Measurements from ENCODE around the gene LY6G5B.
A peak's percentile ranks its signal among the peaks of the same experiment; 100 is the strongest.
"Not testable (repeated sequence)": the region's sequence is repeated elsewhere in the genome, so short reads cannot be mapped to it uniquely, and the experiment has no call there.

The LY6G5B gene

DNA sequence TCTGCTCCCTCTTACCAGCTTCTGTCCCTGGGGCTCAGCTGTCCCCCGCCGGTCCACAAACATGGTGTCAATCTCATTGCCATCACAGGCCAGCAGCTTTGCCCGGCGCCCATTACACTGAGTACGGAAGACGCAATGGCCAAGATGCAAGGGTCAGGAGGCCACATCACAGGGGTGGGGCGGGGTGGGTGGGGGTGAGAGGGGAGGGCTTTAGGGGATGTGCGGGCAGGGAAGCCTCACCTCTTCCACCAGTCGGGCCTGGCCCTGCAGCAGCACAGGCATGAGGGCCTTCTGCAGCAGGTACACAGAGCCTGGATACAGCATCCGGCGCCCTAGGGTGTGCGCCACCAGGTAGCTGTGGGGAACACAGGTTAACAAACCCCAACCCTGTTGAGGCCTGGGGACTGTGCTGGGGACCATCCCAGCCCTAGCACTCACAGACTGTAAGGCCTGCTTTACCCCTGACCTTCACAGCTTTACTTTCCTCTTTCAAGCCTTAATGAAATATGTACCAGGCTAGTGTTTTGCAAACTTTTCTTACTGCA, 21.9 kb downstream of the LY6G5B start:
- DNase-seq: no peak

DNA sequence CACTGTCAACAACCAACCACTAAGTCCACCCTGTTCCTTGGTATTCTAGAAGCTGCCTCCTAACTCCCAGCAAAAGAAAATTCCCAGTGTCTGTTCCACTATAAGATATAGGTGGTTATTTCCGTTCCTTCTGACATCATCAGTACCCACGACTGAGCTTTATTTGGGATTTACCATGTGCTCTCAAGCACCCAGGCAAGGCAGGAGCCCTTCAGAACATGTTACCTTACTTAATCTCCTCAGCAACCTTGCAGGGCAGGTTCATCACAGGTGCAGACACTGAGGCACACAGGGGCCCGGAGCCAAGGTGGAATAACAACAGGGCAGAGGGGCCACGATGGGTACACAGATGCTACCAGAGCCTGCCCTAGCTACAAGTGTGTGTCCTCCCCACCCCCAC, 22.6 kb downstream of the LY6G5B start:
- no peak for DNase-seq

DNA sequence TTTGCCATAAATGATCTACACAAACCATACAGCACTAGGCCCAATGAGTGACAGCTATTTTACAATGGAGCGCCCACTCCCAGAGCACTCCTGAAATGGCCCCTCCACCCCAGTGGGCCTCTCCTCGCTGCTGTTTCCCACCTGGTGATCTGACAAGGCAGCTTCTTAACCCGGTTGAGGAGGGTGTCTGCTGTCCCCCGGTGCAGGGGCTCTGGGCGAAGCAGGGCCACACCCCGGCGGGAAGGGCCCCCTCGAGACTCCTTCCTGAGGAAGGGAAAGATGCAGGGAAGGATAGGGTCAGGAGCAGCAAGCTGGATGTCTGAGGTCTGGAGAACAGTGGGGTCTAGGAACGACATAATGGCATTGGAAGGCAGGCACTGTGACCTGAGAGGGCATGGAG, 23.1 kb downstream of the LY6G5B start:
- DNase-seq: no peak

DNA sequence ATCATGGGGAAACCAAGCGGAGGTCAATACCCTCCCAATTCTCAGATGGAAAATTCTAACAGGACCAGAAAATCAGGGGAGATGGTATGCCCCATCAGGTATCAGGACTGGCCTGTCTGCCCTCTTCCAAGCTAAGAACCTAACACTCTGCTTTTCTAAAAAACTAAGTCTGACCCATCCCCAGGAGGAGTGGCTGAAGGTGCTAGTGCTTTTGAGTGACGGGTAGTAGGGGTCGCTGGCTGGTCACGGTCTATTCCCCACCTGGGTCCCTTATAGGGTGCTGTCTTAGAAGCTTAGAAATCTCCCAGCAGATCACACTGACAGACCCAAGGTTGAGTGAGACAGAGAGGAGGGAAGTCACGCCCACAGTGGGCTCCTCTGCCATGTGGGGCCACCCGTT, 23.8 kb downstream of the LY6G5B start:
- DNase-seq: no peak

DNA sequence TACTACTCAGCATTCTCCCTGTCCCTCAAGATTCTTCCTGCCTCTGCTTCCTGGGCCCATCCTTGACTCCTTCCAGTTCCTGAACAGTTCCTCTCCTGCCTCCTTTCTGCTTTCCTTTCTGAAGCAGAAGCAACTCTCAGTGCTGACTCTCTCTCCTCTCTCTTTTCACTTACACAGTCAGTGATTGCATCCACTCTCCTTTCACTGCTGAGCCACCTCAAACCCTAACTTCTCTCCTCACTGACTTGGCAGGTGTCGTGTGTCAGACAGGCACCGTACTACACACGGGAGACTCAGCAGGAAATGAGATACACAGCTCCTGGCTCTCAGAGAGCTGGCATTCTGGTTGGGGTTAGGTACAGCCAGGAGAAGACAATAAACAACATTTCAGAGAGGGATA, 27.8 kb downstream of the LY6G5B start:
- no peak for DNase-seq

DNA sequence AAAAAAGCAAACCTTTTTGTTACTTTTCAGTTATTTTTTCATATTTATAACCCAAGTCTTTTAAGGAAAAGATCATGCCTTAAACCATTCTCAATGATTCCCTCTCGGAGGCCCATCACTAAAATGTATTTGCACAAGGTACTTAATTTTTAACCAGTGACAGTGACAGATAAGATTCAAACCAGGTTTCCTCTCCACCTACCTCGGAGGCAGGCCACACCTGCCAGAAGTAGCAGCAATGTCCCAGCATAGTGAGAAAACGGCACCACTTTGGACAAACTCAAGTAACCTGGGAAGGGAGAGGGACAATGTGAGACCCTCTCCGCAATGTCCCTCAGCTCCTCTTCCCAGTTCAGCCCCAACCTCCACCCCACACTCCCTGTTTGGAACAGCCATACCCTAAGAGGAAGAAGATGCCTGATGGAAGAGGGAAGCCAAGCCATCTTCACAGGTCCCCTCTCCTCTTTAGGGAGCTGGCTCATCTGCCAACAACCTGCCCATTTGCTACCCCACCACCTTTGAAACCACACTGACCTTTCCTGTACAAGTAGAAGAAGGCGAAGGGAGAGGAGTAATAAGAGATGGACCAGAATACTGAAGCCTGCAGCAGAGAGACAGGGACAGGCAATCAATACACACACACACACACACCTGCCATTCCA, 31.1 kb downstream of the LY6G5B start:
- DNase-seq: no peak

DNA sequence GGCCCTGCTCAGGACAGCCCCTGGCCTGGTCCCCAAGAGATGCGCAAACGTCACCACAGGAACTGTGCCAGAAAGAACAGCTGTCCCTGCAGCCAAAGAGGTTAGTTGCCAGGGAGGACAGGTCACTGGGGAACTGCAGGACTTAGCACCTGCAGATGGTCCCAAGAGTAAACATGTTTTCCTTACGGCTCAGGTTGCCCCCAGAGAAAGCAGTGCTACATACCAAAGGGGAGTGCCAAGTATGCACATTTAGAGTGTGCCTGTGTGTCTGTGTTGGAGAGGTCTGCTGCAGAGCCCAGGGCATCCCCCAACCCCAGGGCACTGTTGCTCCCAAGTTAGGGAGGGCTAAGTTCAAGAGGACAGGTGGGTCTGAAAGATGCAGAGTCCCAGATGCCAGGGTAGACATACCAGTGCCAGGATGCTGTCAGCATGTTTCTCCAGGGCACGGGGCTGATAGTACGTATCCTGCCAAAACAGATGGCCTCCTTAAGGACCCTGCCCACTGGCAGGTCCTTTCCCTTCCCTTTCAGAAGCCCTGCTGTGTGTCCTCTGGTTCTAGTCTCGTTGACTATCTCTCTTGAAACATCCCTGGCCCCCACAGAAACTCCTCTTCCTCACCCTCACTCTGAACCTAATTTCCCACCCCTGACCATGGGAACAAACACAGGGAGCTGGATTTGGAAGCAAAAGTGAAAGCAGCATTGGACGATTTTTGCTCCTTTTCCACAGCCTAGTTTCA, 32.1 kb downstream of the LY6G5B start:
- no peak for DNase-seq

DNA sequence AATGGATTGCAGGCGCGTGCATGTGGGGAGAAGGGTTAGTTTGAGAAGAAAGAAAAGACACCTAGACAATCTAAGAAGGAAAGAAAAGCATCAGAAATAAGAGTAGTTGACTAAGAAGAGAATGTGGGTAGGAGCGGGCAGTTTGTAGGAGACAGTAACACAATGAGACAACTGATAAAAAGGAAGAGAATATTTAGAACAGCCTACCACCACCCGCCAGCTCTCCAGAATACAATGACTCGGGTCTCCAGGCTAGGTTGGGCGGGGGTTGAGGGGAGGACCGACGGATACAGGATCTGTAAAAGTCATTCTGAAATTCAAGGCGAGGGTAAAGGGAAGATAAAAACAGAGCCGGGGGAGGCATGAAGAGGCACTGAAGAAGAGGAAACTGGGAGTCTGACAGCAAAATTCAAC, 32.6 kb downstream of the LY6G5B start:
- no peak for DNase-seq

DNA sequence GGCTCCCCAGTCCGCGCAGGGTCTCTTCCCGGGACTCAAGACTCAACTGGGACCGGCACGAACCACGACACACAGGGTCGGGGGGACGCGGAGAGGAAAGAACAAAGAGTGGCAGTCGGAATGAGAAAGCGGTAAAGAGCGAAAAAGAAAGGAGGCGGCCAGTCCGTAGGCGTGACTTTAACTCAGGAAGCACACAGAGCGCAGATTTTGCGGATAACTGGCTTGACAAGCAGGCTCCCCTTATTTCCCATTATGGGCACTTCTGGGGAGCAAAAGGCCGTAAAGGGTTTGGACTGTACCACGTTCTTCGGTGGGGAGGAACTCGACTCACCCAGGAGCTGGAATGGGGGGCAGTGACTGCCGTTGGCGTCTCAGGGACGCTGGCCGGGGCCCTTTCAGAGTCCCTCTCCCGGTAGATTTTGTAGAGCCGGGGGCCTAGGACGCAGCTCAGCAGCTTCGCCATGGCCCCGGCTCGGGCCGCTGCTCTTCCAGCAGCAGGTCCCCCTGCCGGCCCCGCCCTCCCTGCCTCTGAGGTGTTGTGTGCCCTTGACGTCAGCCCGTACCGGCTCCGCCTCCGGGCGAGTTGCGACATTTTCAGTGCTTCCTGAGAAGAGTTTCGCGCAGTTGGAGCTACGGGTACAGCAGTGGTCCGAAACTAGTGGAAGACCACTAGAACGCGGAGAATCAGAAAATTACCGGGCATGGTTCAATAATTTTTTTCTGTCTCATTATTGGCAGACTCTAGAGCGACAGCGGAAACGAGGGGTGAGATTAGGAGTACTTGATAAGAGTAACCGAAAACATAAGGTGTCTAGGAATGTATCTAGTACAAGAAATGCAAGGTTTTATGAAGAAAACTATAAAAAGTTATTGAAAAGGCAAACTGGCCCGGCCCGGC, 33.3 kb downstream of the LY6G5B start, which contains the start of gene ABHD16A:
TSS of gene ABHD16A (minus strand) at position 506 of the 898 bp plus-strand sequence. CDS start at position 463, 43 bp downstream.
- DNase-seq: peak; percentile 99

DNA sequence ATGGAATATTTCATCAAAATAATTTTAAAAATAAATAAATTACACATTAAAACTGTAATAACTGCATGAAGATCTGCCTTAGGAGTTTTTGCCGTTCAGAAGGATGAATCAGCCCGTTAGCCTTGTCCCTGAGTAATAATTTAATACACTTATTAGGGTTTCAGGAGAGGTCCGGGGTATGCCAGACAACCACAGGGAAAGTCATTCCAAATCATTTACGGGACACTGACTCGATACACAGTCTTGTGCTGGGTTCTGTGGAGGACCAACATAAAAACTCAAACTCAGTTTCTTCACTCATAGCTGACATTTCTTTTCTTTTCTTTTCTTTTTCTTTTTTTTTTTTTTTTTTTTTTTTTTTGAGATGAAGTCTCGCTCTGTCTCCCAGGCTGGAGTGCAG, 36.2 kb downstream of the LY6G5B start:
- no peak for DNase-seq

DNA sequence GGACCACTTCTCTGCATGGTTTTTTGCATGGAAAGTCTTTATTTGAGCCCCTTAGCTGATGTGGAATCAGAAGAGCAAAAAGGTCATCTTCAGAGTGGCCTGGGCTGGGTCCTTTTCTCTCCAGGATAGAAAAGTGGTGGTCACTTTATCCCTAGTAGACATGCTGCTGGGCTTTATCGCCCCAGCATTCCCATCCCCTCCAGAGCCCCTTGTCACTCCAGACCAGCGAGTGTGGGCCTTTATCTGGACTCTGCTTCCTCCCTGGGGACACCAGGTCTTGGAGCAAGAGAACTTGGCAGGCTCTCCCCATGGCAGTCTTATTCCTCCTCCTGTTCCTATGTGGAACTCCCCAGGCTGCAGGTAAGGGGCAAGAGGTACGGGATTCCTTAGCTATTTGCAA, 36.8 kb downstream of the LY6G5B start, which contains the start of gene LY6G6F:
TSS of gene LY6G6F (plus strand) at position 268 of the 400 bp plus-strand sequence. CDS start at position 309, 41 bp downstream.
- DNase-seq: no peak

DNA sequence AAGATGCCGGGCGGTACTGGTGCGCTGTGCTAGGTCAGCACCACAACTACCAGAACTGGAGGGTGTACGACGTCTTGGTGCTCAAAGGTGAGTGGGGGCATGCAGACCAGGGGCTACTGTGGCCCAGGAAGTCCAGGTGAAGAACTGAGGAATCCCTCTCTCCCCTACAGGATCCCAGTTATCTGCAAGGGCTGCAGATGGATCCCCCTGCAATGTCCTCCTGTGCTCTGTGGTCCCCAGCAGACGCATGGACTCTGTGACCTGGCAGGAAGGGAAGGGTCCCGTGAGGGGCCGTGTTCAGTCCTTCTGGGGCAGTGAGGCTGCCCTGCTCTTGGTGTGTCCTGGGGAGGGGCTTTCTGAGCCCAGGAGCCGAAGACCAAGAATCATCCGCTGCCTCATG, 37.9 kb downstream of the LY6G5B start:
- DNase-seq: no peak

DNA sequence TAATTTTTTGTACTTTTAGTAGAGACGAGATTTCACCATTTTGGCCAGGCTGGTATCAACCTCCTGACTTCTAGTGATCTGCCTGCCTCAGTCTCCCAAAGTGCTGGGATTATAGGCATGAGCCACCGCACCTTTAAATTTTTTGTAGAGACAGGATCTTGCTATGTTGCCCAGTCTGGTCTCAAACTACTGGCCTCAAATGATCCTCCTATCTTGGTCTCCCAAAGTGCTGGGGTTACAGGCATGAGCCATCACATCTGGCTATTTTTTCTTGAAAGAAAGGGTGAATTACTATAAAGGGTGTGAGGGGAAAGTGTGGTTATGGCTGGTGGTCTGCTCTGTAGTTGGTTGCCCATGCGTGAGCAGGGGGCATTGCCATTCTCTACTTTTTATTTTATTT, 38.4 kb downstream of the LY6G5B start:
- DNase-seq: no peak

DNA sequence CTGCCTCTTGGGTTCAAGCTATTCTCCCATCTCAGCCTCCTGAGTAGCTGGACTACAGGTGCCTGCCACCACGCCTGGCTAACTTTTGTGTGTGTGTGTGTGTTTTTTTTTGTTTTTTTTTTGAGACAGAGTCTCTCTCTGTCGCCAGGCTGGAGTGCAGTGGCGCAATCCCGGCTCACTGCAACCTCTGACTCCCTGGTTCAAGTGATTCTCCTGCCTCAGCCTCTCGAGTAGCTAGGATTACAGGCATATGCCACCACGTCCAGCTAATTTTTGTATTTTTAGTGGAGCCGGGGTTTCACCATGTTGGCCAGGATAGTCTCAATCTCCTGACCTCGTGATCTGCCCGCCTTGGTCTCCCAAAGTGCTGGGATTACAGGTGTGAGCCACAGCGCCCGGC, 39.4 kb downstream of the LY6G5B start:
- not testable (repeated sequence) for DNase-seq

DNA sequence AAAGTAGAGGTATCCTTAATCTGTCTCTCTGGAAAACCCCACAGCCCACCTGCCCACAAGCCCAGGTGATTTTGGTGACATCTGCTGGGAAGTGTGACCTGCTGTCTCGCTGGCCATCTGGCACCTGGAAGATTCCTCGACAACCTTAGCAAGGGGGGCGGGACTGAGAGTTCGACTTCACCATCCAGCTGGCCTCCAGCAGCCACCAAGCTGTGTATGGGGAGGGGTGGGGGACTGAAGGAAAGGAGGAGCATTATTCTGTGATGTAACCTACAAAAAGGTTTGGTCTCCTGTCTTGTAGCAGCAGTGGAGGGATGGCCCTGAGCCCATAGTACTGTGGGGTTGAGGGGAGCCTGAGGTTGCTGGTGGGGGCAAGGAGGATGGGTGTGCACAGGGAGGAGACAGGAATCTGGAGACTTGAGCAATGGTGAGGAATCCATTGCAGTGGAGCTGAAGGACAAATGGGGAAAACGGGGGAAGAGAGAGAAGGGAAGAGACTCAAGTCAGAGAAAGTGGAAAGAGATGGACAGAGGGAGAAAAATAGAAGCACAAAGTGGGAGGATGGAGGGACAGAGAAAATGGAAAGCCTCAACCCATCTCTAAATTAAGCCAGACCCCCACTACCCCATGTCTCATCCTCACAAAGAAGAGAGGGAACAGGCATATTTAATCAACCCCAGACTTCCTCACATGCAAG, 40.9 kb downstream of the LY6G5B start:
- DNase-seq: no peak

DNA sequence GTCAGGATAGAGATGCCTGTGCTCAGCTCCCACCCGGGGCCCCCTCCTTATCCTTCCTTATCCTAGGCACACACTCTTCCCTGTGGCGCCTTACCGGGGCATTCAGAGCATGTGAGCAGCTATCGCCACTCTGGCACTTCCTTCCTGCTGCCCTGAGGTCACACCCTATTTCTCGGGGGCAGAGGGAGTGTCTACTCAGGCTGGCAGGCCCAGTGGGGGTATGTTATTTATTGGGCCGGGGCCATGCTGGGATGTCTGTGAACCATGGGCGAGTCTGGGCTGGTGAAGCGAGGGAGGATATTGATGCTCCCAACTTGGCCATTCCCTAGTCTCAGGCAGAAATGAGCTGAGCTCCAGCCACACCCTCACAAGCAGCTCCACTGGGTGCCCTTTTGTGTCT, 41.5 kb downstream of the LY6G5B start:
- no peak for DNase-seq

DNA sequence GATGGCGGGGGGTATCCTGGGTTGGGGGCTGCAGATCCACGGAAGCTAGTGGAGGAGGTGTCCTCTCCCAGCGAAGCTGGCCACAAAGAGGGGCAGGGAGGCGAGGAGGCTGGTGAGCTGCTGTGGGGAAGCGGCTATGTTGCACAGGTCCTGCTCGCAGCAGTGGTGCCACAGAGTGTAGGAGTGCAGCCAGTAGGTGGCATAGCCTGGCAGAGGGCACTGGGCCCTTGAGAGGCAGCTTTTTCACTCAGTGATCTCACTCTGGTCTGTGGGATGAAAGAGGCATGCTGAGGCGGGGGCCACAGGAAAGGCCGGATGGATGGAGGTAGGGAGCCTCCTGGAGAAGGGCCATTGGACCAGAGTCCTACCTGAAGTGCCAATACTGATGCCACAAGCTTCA, 42.5 kb downstream of the LY6G5B start:
- DNase-seq: no peak

DNA sequence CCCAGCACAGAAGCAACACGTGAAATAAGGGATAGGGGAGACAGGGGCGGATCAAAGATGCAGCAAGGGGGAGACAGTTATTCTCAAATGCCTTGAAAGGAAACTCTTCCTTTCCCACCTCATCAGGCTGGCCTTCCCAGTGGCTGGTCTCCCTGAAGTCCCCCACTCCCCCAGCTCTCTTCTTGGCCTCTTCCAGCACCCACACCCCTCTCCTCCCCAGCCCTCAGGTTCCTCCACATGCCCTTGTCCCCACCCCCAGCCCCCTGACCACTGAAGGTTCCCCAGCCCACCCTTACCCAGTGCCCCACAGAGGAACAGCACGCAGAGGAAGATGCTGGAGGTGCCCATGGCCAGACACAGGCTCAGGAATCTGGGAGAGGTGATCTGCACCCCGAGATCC, 43.7 kb downstream of the LY6G5B start:
- no peak for DNase-seq

DNA sequence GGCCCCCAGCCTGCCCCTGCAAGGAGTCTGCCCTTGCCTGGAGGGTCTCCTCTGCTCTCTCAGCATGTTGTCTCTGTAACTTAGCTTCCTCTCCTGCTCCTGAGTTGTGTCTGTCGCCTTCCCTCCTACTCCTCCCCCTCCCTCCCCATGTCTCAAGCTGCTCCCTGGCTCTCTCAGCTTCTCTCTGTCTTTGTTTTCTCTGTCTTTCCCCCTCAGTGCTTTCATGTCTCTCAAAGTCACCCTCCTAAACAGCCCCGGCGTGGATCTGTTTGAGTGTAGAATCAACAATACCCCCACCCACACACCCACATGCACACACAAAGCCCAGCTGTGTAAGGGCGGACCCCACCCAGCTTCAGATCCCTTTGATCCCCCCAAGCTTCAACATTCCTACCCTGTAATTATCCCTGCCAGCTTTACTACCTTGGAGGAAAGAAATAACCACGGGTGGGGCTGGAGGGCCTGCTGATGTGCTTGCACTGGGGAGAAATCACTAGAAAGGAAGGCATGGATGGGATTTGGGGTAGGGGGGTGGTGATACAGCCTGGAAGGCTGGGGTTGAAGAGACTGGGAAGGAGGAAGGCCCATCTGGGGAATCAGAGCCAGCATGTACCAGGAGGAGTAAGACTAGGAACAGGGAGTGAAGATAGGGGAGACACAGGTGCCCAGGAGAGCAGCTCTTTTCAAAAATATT, 44.4 kb downstream of the LY6G5B start:
- DNase-seq: no peak

DNA sequence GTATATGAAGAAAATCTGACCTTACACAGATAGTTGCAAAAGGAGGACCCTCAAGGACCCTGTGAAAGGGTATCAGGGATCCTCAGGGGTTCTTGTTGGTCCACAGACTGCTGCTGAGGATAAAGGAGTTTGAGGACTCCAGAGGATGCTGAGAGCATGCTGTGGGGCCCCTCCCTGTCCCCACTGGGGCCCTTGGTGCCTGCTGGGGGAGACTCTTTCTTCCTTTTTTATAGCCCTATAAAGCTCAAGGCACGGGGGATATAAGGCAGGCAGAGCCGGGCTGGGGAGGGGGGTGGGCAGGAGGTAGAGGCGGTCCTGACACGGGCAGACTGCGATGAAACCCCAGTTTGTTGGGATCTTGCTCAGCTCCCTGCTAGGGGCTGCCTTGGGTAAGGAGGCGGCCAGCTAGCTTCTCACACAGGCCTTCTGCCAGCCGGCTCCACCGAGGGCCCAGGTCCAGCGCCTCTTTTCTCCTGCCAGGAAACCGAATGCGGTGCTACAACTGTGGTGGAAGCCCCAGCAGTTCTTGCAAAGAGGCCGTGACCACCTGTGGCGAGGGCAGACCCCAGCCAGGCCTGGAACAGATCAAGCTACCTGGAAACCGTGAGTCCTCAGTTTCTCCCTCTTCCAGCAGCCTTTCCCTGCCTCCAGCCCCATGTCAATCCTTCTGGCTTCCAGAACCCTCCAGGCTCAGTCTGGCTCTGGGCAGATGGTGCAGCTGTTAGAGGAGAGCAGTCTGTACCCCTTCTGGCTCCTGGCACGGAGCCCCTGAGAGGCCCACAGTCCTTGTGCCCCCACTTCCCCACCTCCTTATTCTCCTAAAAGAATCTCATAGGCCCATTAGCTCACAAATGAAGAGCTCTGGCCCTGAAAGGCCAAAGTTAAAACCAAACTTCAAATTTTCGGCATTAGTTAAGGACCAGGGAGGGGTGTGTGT, 45.5 kb downstream of the LY6G5B start, which contains the start of gene LY6G6D:
TSS of gene LY6G6D (plus strand) at position 327 of the 937 bp plus-strand sequence. CDS start at position 335, 8 bp downstream.
- DNase-seq: no peak

Measured in right forelimb (tissue), 1 donor.